ENCODE data around the gene MTIF2.
"Not testable (repeated sequence)": the region's sequence is repeated elsewhere in the genome, so short reads cannot be mapped to it uniquely, and the experiment has no call there.

The MTIF2 gene

GRCh38 chr2:55196526-55196925, 72.5 kb downstream of the MTIF2 start:
- DNase-seq (ENCODE audit: low spot score), result no peak

- DNase-seq (ENCODE audit: low spot score), result not testable (repeated sequence)
Observed at GRCh38 chr2:55191888-55192287, 77.1 kb downstream of the MTIF2 start.

GRCh38 chr2:55186837-55187236, 82.2 kb downstream of the MTIF2 start:
- DNase-seq (ENCODE audit: low spot score), result not testable (repeated sequence)
